Measurements from ENCODE around the gene MRPL2. TPM values are rescaled to one million over a fixed set of nuclear protein-coding genes. Genes with fewer than 3 reads are reported as not detected.
"Not testable (repeated sequence)": the region's sequence is repeated elsewhere in the genome, so short reads cannot be mapped to it uniquely, and the experiment has no call there.

MRPL2 gene
- total RNA-seq, 1 donor from 2014 or later = 50.2 TPM

- intact Hi-C loops (cut with micrococcal nuclease) = no loop called here
These were observed 23.8 kb upstream of the MRPL2 start for GRCh38 chr6:43082806-43083655.

- intact Hi-C loops (cut with micrococcal nuclease) = not testable (repeated sequence)
These were observed 22.7 kb upstream of the MRPL2 start for GRCh38 chr6:43081922-43082321.

- intact Hi-C loops (cut with micrococcal nuclease) = no loop called here
These were observed 21.8 kb upstream of the MRPL2 start for GRCh38 chr6:43081043-43081442.

- intact Hi-C loops (cut with micrococcal nuclease) = no loop called here
These were observed 19.5 kb upstream of the MRPL2 start for GRCh38 chr6:43078691-43079090.

- intact Hi-C loops (cut with micrococcal nuclease) = no loop called here
These were observed 18.8 kb upstream of the MRPL2 start for GRCh38 chr6:43077981-43078511.

- intact Hi-C loops (cut with micrococcal nuclease) = no loop called here
These were observed 18.1 kb upstream of the MRPL2 start for GRCh38 chr6:43077333-43077809.

- intact Hi-C loops (cut with micrococcal nuclease) = no loop called here
These were observed 17.5 kb upstream of the MRPL2 start for GRCh38 chr6:43076464-43077332.

GRCh38 chr6:43075670-43076463, 16.6 kb upstream of the MRPL2 start, which contains the start of gene PTK7:
Gene PTK7 (plus strand): TSS chr6:43076314. CDS start chr6:43076489, 175 bp downstream.
- intact Hi-C loops (cut with micrococcal nuclease) = no loop called here

GRCh38 chr6:43074847-43075669, 15.8 kb upstream of the MRPL2 start:
- intact Hi-C loops (cut with micrococcal nuclease) = loop anchor here (5.0 kb wide), 1 partner anchor 67 kb away; no protein-coding TSS in a partner anchor

GRCh38 chr6:43070028-43070632, 10.9 kb upstream of the MRPL2 start:
- intact Hi-C loops (cut with micrococcal nuclease) = loop anchor here (5.0 kb wide), 1 partner anchor 72 kb away; no protein-coding TSS in a partner anchor

GRCh38 chr6:43062818-43063217, 3.6 kb upstream of the MRPL2 start:
- intact Hi-C loops (cut with micrococcal nuclease) = no loop called here

GRCh38 chr6:43061861-43062260, 2.6 kb upstream of the MRPL2 start:
- intact Hi-C loops (cut with micrococcal nuclease) = no loop called here

- intact Hi-C loops (cut with micrococcal nuclease) = no loop called here
These were observed 1.8 kb upstream of the MRPL2 start for GRCh38 chr6:43060755-43061633.

GRCh38 chr6:43060034-43060754, 960 bp upstream of the MRPL2 start:
- intact Hi-C loops (cut with micrococcal nuclease) = no loop called here

- intact Hi-C loops (cut with micrococcal nuclease) = loop anchor here (10.0 kb wide), 2 partner anchors 456 to 494 kb away; partner anchors contain the start of genes LRRC73, POLR1C, UBR2 and YIPF3
These were observed 703 bp downstream of the MRPL2 start for GRCh38 chr6:43058531-43058930.

GRCh38 chr6:43055966-43056365, 3.3 kb downstream of the MRPL2 start:
- intact Hi-C loops (cut with micrococcal nuclease) = loop anchor here (10.0 kb wide), 2 partner anchors 459 to 491 kb away; partner anchors contain the start of genes LRRC73, POLR1C, UBR2 and YIPF3

- intact Hi-C loops (cut with micrococcal nuclease) = loop anchor here (10.0 kb wide), 2 partner anchors 460 to 490 kb away; partner anchors contain the start of genes LRRC73, POLR1C, UBR2 and YIPF3
These were observed 4.9 kb downstream of the MRPL2 start for GRCh38 chr6:43054206-43054943.

Measured in T-helper 2 cell treated with Interferon-gamma antibody and Interleukin-4, amounts not matched to agents 100 ng/mL and 5 ng/mL, for 36 hours (primary cell).